Activated naive CD4-positive, alpha-beta T cell treated with anti-CD3 and anti-CD28 coated beads, Interleukin-2, amount 50 U/mL, for 24 hours (primary cell): ENCODE data around the gene EDN1.

Source experiments
- H3K27ac Mint-ChIP-seq: one replicate; pipeline ENCODE4 v1.8.0; 2021; ENCODE audit warnings: mild to moderate bottlenecking, mixed read lengths
- H3K27me3 Mint-ChIP-seq: one replicate; pipeline ENCODE4 v1.8.0; 2021; ENCODE audit warnings: mixed read lengths
- H3K36me3 Mint-ChIP-seq: one replicate; pipeline ENCODE4 v1.8.0; 2021; ENCODE audit warnings: mixed read lengths
- H3K4me1 Mint-ChIP-seq: one replicate; pipeline ENCODE4 v1.8.0; 2021; ENCODE audit warnings: mixed read lengths
- H3K4me3 Mint-ChIP-seq: one replicate; pipeline ENCODE4 v1.8.0; 2021; ENCODE audit warnings: mild to moderate bottlenecking, mixed read lengths
- H3K9me3 Mint-ChIP-seq: one replicate; pipeline ENCODE4 v1.8.0; 2021; ENCODE audit warnings: mixed read lengths

Gene EDN1

DNA sequence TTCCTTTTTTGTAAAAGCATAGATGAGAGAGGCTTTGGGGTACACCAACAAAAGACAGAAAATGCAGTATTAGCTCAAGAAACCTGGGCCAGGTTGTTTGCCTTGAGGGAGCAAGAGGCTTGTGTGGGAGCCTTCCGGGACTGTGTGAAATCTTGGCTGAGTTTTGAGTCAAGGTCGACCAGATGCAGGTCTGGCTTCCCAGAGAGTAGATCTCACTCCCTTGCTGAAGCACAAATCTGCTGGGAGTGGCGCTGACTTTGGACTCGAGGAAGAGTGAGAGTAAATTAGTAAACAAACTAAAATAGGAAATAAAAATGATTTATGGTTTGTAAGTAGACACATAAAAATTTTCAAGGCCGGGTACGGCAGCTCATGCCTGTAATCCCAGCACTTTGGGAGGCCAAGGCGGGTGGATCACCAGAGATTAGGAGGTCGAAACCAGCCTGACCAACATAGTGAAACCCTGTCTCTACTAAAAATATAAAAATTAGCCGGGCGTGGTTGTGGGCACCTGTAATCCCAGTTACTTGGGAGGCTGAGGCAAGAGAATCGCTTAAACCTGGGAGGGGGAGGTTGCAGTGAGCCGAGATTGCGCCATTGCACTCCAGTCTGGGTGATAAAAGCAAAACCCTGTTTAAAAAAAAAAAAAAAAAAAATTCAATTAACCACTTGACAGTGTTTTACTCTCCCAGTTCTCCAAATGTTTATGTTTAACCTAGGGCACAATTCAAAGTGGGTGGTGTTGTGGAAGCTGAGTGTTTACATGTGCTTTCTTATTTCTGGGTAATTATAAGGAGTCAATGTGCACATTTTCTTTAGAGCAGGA is 27.7 kb upstream of the EDN1 start:
- Mint-ChIP-seq H3K4me3 (no peak overlapping the region), H3K4me1 (peaks cover 3% of the 10 kb centered on the region), H3K9me3 (no peaks in the 10 kb centered on the region), H3K27ac (no peak overlapping the region), H3K36me3 (no peaks in the 10 kb centered on the region), H3K27me3 (no peaks in the 10 kb centered on the region)

- Mint-ChIP-seq H3K4me1 (peaks cover 3% of the 10 kb centered on the region), H3K4me3 (no peak overlapping the region), H3K27me3 (no peaks in the 10 kb centered on the region), H3K9me3 (no peaks in the 10 kb centered on the region), H3K36me3 (no peaks in the 10 kb centered on the region), H3K27ac (no peak overlapping the region)
These were observed 26.8 kb upstream of the EDN1 start for GRCh38 chr6:12263403-12263802.

DNA sequence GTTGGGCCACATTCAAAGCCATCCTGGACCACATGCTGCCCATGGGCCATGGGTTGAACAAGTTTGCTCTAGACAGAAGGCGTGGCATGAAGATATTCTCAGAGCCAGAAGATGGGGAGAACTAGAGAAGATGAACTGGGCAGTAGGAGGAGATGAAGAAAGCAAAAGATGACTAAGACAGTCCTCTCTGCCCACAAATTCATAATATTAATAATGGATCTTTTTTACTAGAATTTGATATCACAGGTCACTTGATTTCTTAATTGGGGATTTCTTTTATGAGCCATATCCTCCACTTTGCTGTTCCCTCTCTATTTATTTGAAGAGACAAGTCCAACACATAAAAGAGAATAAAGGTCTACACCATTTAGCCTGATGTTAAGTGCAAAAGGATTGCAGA is 25.5 kb upstream of the EDN1 start:
- Mint-ChIP-seq H3K27me3 (no peaks in the 10 kb centered on the region), H3K9me3 (no peaks in the 10 kb centered on the region), H3K4me3 (no peak overlapping the region), H3K4me1 (peaks cover 3% of the 10 kb centered on the region), H3K27ac (no peak overlapping the region), H3K36me3 (no peaks in the 10 kb centered on the region)

GRCh38 chr6:12265296-12265695 is 24.9 kb upstream of the EDN1 start:
- Mint-ChIP-seq H3K27me3 (no peaks in the 10 kb centered on the region), H3K36me3 (no peaks in the 10 kb centered on the region)

DNA sequence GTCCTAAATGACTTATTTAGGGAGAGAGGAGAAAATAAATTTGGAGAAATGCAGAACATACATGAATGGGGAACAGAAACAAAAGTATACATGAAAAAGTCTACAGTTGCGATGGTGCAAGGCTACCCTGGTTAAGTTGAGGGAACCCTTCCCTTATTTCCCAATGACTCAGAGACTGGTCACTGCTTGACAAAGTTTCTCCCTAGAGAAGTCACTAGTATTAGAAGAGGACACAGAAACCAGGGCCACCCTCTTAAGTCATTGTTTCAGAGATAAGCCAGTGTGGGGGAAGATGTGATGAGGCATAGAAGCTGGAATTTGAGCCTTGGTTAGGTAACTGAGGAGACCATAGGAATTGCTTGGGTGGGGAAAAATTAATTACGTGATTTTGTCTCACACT is 24.4 kb upstream of the EDN1 start:
- Mint-ChIP-seq H3K4me3 (no peak overlapping the region), H3K27me3 (no peaks in the 10 kb centered on the region), H3K36me3 (no peaks in the 10 kb centered on the region), H3K4me1 (peaks cover 6% of the 10 kb centered on the region), H3K27ac (no peak overlapping the region), H3K9me3 (peaks cover 3% of the 10 kb centered on the region)

More at GRCh38 chr6:12265296-12265695, 24.9 kb upstream of the EDN1 start:
- Mint-ChIP-seq H3K27ac (no peak overlapping the region), H3K9me3 (no peaks in the 10 kb centered on the region), H3K4me1 (peaks cover 3% of the 10 kb centered on the region), H3K4me3 (no peak overlapping the region)

DNA sequence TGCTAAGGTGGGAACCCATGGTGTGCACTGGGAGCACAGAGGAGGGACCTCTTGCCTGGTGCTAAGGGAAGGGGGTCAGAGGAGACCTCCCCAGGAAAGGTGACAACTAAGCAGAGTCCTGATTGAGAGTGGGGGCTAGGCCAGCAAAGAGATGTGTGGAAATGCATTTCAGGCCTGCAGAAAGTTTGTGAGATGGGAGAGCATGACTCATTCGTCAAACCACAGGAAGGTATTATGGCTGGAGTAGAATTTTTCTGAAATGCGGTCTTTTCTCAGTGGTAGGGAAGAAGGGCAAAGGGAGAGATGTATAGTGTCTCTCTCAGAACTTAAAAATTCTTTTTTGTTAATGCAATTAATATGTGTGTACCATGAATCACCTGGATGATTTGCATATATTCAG is 23.6 kb upstream of the EDN1 start:
- H3K4me1 Mint-ChIP-seq: peaks cover 12% of the 10 kb centered on the region
- H3K27me3 Mint-ChIP-seq: no peaks in the 10 kb centered on the region
- peaks cover 2% of the 10 kb centered on the region for H3K36me3 Mint-ChIP-seq
- no peak overlapping the region for H3K4me3 Mint-ChIP-seq
- H3K27ac Mint-ChIP-seq: no peak overlapping the region
- peaks cover 9% of the 10 kb centered on the region for H3K9me3 Mint-ChIP-seq

- peaks cover 14% of the 10 kb centered on the region for H3K9me3 Mint-ChIP-seq
- H3K36me3 Mint-ChIP-seq: peaks cover 6% of the 10 kb centered on the region
- H3K4me1 Mint-ChIP-seq: peaks cover 12% of the 10 kb centered on the region
- no peak overlapping the region for H3K4me3 Mint-ChIP-seq
- no peak overlapping the region for H3K27ac Mint-ChIP-seq
- H3K27me3 Mint-ChIP-seq: no peaks in the 10 kb centered on the region
These were observed 21.1 kb upstream of the EDN1 start for GRCh38 chr6:12269110-12269509.

GRCh38 chr6:12270551-12271230 is 19.5 kb upstream of the EDN1 start:
- Mint-ChIP-seq H3K27me3 (no peaks in the 10 kb centered on the region), H3K4me1 (peaks cover 12% of the 10 kb centered on the region), H3K9me3 (peaks cover 14% of the 10 kb centered on the region), H3K4me3 (no peak overlapping the region), H3K27ac (no peak overlapping the region), H3K36me3 (peaks cover 6% of the 10 kb centered on the region)

DNA sequence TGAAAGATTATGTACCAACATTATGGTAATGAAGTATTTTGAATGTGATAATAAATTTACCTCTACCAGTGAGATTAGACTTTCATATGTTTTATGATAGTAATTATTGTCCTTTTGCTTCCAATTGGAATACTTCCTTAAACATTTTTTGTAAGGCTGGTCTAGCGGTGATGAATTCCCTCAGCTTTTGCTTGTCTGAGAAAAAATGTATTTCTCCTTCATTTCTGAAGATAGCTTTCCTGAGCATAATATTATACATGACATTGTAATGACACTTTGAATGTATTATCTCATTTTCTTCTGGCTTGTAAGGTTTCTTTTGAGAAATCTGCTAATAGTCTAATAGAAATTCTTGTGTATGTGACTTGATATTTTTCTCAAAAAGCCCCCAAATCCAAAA is 18.6 kb upstream of the EDN1 start:
- Mint-ChIP-seq H3K4me1 (peaks cover 9% of the 10 kb centered on the region), H3K36me3 (peaks cover 6% of the 10 kb centered on the region), H3K27ac (no peak overlapping the region), H3K9me3 (peaks cover 14% of the 10 kb centered on the region), H3K4me3 (no peak overlapping the region), H3K27me3 (no peaks in the 10 kb centered on the region)

GRCh38 chr6:12271997-12272396 is 18.2 kb upstream of the EDN1 start:
- Mint-ChIP-seq H3K4me3 (no peak overlapping the region), H3K36me3 (peaks cover 7% of the 10 kb centered on the region), H3K4me1 (peaks cover 9% of the 10 kb centered on the region), H3K27me3 (peaks cover under 1% of the 10 kb centered on the region), H3K27ac (no peak overlapping the region), H3K9me3 (peaks cover 14% of the 10 kb centered on the region)

- Mint-ChIP-seq H3K27ac (no peak overlapping the region), H3K9me3 (peaks cover 14% of the 10 kb centered on the region), H3K36me3 (peaks cover 8% of the 10 kb centered on the region), H3K4me3 (no peak overlapping the region), H3K27me3 (peaks cover 1% of the 10 kb centered on the region), H3K4me1 (peaks cover 19% of the 10 kb centered on the region)
These were observed 15.1 kb upstream of the EDN1 start for GRCh38 chr6:12275107-12275506.

DNA sequence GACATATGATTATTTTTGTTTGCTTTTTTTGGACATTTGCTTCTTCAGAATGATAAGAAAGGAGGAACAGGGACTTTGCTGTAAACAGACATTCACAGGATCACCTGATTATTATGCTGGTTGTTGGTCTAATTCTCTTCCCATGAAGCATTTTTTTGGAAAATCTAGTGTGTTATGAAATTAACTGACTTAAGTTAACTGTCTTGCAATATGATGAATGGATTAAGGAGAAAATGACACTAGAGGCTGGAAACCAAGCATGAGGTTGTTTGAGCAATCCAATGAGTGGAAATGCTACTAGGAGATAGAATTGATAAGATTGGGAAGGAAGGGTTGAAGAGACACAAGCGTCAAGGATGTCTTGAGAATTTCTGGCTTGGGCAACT is 13.2 kb upstream of the EDN1 start:
- H3K4me1 Mint-ChIP-seq: peaks cover 13% of the 10 kb centered on the region
- peaks cover 4% of the 10 kb centered on the region for H3K9me3 Mint-ChIP-seq
- H3K27ac Mint-ChIP-seq: no peak overlapping the region
- H3K4me3 Mint-ChIP-seq: no peak overlapping the region
- peaks cover 4% of the 10 kb centered on the region for H3K36me3 Mint-ChIP-seq
- peaks cover 1% of the 10 kb centered on the region for H3K27me3 Mint-ChIP-seq

DNA sequence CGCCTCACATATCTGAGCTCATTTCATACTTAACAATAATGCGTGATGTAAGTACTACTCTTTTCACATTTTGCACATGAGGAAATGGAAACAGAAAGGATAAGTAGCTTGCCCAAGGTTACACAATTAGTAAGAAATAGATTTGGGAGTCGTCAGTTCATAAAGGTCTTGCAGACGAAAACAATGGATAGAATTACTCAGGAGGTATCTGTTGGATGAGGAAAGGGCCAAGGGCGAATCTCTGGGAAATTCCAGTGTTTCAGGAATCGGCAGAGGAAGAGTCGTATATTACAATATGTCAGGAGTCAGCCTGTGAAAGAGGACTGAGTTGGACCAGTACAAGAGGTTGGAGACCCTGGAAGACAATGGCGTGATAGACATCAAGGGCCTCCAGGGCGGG is 12.8 kb upstream of the EDN1 start:
- Mint-ChIP-seq H3K4me1 (peaks cover 13% of the 10 kb centered on the region), H3K36me3 (peaks cover 1% of the 10 kb centered on the region), H3K9me3 (no peaks in the 10 kb centered on the region), H3K27ac (no peak overlapping the region), H3K27me3 (peaks cover 1% of the 10 kb centered on the region), H3K4me3 (no peak overlapping the region)

- Mint-ChIP-seq H3K4me3 (no peak overlapping the region), H3K27me3 (peaks cover 4% of the 10 kb centered on the region), H3K9me3 (no peaks in the 10 kb centered on the region), H3K36me3 (peaks cover 5% of the 10 kb centered on the region), H3K4me1 (peaks cover 13% of the 10 kb centered on the region), H3K27ac (no peak overlapping the region)
These were observed 11.2 kb upstream of the EDN1 start for GRCh38 chr6:12278915-12279314.

DNA sequence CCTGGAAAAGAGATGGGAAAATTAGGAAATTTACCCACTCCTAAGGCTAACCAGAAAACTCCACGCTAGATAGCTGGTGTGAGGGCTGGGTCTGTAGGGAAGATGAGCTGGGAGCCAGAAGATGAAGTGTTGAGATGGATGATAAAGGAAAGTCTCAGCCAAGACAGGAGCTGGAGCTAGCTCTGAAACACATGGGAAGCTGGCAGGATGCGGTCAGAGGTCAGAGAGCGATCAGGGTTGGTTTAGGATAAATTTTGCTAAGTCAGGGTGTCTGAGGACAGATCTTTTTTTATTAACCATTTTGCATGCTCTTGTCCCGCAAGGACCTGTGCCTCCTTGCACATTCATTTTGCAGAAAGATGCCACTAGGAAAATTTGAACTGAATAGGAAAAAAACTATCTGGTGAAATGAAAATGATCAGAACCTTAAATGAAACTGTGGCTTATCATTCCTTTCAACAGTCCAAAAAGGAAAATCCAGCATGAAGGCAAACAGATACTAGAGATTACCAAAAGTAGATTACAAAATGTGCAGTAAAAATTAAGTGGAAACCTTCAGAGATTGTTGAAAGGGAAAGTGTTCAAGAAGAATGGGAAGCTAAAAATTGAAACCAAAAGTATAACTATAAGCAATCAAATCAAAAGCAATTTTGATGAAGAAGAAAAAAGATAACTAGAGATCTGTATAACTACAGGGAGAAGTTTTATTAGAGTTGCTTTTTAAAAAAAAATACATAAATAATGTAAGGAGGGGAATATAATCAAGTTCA is 10.7 kb upstream of the EDN1 start:
- peaks cover 4% of the 10 kb centered on the region for H3K27me3 Mint-ChIP-seq
- no peak overlapping the region for H3K4me3 Mint-ChIP-seq
- H3K36me3 Mint-ChIP-seq: peaks cover 5% of the 10 kb centered on the region
- H3K27ac Mint-ChIP-seq: no peak overlapping the region
- H3K4me1 Mint-ChIP-seq: peaks cover 13% of the 10 kb centered on the region
- no peaks in the 10 kb centered on the region for H3K9me3 Mint-ChIP-seq

GRCh38 chr6:12280458-12280857 is 9.7 kb upstream of the EDN1 start:
- Mint-ChIP-seq H3K4me3 (no peak overlapping the region), H3K36me3 (peaks cover 5% of the 10 kb centered on the region), H3K27ac (no peak overlapping the region), H3K9me3 (no peaks in the 10 kb centered on the region), H3K4me1 (peaks cover 13% of the 10 kb centered on the region), H3K27me3 (peaks cover 4% of the 10 kb centered on the region)
